OCI-LY1 (cell line): Measurements from ENCODE around the gene FGF9.

Experiments
- CTCF ChIP-seq: fragments of 200-600 bp; sonication (generic), shearing (Covaris generic); IDR thresholded peaks from 2 replicates; pipeline ENCODE4 v1.5.1; 2017; ENCODE audit warnings: mild to moderate bottlenecking, antibody characterized with exemption, low read length, moderate library complexity, mixed read lengths
- EZH2 ChIP-seq: fragments of 200-600 bp; sonication (generic), shearing (Covaris generic); IDR thresholded peaks from 2 replicates; pipeline ENCODE4 v1.8.0; 2017; ENCODE audit warnings: borderline replicate concordance, mixed run types, mild to moderate bottlenecking, antibody characterized with exemption, low read length, moderate library complexity, mixed read lengths

GRCh38 chr13:21637296-21637695 lies 33.6 kb upstream of the FGF9 start:
- TF ChIP-seq CTCF (no peak), EZH2 (no peak)
